ENCODE data around the gene NET1.

Gene NET1

GRCh38 chr10:5485948-5486852, 73.8 kb downstream of the NET1 start:
- DNase-seq: no peak

DNA sequence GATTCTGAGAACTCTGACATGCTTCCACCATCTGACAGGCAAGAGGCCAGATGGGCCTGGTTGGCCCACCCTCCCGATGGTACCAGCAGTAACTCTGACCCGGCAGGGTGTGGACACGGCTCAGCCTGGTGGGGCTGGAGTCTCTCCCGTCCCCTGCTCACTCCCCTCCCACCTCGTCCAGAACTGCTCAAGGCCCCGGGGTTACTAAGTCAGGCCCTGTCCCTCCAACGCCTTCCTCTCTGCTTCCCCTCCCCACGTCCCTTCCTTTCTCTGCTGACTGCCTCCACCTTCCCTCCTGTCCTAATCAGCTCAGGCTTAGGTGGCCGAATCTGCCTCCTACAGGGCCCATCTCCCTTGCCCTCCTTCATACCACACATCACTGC, 74.5 kb downstream of the NET1 start:
- no peak for DNase-seq

GRCh38 chr10:5488272-5489161, 76.2 kb downstream of the NET1 start:
- DNase-seq: no peak

GRCh38 chr10:5490032-5490431, 77.7 kb downstream of the NET1 start:
- DNase-seq: no peak

DNA sequence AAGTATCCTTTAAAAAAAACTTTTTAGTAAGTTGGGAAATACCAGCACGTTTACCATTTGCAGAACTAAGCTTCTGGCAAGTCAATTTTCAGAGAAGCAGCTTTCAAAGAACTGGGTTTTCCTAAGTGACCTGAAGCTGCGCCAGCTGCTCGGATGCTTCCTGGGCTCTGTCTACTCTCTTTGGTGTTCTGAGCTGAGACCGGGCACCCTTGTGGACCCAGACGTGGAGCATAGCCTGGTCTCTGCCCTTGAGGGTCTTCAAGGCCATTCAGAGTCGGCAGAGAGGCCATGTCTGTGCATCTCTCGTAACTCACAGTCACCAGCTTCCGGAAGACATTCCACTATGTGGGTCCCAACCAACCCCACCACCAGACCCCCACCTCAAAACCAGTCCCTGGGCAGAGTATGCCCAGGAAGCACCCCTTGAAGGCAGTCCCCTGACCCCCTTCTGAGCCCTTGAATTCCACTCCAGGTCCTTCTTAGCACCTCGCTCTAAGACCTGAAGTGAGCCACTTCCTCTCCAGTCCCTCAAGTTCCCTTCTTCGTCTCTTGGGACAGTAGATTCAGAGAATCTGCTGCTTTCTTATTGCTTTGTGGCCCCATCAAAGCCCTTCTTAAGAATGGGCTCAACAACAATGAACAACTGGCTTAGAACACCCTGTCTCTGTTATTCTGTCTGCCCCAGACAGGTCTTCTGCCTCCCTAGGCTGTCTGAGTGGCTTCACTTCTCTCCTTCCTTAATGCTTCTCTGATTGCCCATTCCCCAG, 78.5 kb downstream of the NET1 start:
- no peak for DNase-seq

DNA sequence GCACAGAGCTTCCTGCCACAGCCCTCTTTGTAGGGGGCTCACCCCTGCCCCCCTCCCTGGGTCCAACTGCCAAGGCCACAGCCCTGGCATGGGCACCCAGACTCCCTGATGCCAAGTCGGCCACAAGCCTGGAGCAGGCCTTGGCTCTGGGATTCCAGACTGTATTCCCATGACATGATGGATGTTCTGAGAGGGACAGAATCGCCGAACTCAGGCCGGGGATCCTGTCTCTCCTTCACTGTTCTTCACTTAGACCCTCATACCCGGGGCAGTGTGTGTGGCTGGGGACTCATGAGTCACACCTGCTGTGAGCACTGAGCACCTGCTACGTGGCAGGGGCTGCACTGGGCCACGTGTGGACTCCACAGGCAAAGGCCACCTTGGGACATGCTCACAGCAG, 79.1 kb downstream of the NET1 start:
- no peak for DNase-seq

- DNase-seq: no peak
These were observed 80.0 kb downstream of the NET1 start for GRCh38 chr10:5492322-5492855.

DNA sequence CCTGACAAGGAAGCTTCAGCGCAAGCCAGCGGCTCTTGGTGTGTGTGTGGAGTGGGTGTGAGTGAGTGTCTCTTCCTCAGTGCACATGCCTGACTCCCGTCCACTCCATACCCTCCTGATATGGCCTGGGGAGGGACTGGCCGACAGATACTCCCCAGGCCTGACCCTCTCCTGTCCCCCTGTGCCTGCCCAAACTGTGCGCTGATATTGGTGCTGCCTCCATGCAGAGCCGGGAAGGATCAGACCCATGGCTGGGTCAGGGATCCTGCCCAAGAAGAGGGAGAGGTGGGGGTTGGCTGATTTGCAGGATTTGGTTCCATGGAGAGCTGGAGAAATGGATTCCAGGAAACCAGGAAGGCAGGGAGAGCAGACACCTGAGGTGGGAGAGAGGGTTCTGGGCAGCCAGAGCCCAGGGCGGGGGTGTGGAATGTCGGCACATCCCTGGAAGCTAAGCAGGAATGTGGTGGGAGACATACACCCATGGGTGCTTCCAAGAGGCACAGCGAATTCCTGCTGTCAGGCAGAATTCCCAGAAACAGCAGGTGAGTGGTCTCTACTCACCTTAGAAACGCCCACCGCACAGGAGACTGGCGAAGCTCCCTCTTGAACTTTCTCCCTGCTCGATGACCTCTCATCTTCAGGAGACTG, 80.7 kb downstream of the NET1 start:
- no peak for DNase-seq

- DNase-seq: no peak
These were observed 81.3 kb downstream of the NET1 start for GRCh38 chr10:5493691-5494090.

DNA sequence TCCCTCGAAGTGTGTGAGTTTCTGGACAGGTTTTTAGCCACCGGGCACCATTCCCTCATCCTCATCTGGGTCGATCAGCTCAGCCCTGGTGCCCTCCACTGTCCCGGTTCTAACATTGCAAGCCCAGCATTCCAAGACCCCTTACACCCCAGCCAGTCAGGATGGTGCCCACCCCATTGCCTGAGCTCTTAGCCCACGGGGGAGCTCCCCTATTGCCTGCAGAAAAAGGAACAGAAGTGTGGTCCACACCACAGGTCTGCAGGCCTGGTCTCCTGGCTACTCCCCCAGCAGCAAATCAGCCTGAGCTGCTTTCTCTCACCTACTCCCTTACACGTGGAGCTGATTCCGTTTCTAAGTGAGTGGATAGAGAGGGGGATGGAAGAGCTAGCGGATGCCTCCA, 82.3 kb downstream of the NET1 start:
- no peak for DNase-seq

DNA sequence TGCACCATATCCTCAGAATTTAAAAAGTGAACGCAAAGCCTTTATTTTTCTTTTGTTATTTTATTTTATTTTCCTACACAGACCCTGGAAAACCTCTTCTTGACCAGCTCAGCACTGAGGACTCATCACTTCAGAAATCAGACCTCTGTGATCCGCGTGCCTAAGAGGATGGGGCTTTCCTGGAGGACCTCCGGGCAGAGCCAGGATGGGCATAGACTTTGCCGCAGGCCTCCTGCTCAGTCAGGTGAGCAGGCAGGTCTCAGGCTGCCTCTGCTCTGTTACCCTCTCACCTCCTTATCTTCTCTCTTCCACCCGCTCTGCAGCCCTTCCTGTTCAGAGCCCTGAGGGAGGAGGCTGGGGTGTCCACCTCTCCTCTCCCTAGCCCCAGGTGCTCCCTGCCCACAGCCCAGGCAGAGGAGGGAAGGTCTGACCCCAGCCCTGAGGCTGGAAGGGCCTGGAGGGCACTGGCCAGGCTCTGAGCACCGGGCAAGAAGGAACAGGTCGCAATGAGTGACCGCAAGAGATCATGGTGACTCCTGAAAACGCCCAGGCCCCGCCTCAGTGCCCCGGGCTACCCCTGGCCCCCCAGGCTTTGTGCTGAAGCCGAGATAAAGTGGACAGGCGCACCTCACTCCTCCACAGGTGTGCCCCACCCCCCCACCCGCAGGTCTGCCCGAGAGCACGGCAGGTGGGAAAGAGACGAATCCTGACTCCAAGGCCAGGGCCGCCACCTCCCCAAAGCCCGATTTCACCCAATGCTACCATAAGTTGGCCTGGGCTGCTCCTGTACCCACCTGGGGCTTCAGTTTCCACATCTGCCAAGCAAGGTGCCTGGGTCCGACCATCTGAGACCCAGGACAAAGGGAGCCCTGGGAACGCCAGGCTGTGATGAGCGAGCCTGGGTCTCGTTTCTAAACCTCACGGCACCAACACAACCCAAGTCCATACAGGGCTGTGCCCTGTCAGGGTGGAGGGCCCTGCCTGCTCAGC, 84.2 kb downstream of the NET1 start:
- DNase-seq: no peak

DNA sequence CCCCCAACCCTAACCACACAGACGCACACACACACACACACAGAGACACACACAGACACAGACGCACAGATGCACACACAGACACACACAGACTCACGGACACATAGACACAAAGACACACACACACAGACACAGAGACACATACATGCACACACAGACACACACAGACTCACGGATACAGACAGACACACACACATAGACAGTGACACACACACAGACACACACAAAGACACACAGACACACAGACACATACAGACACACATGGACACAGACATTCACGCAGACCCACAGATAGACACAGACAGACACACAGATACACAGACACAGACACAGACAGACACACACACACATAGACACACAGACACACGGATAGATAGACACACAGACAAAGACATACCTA, 84.9 kb downstream of the NET1 start:
- DNase-seq: no peak

- no peak for DNase-seq
These were observed 85.8 kb downstream of the NET1 start for GRCh38 chr10:5497948-5498730.

DNA sequence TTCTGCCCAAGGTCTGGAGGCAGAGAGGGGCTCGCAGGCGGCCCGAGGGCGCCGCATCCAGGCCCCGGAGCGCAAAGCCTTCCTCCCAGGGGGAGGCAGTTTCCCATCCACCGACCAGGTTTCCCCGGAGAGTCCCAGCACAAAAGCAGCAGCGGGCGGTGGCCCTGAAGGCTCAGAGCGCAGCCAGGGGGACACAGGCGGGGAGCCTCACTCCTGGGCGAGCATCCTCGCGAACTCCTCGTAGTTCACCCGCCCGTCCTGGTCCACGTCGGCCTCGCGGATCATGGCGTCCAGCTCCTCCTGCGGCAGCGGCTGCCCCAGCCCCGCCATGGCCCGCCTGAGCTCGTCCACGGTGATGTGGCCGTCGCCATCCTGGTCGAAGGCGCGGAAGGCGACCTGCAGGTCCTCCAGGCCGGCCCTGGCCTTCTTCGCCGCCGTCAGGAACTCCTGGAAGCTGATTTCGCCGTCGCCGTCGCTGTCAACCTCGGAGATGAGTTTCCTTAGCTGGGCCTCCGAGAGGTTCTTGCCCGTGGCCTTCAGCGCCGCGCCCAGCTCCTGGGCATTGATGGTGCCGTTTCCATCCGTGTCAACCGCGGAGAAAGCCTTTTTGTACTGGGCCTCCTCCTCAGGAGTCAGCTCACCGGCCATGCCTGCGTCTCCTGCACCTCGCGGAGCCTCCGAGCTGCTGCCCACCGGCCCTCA, 86.6 kb downstream of the NET1 start:
- DNase-seq: no peak

DNA sequence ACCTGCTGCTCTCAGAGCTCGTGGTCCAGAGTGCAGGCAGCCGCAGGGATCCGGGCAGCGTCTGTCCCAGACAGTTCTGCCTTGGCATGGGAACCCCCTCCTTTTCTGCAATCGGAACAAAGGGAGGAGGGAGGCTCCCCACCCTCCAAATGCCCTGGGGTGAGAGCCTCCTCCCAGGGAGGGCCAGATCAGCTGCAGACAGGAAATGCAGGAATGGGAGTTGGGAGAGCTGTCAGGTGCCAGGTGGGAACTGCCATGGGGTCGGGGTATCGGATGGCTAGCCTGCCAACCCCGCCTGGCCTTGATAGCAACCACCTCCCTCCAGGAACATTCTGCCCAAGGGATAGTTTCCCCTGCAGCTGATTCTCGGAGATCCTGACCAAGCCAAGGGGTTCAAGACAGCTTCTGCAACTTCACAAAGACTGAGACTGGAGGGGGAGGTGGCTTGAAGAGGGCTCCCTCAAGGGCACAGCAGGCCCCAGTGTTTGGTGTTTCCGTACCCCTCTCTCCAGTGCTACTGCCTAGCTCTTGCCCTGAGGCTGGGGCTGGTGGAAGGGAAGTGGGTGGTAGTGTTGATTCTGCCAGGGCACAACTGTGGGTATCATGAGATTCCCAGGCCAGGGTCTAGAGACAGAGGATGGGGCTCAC, 87.3 kb downstream of the NET1 start, which contains the start of gene CALML5:
CALML5 (minus strand) TSS at position 78 of the 648 bp plus-strand sequence. CDS start 132 bp downstream, outside the sequence.
- no peak for DNase-seq

GRCh38 chr10:5500162-5500670, 87.9 kb downstream of the NET1 start:
- no peak for DNase-seq

GRCh38 chr10:5500910-5501309, 88.6 kb downstream of the NET1 start:
- DNase-seq: no peak

DNA sequence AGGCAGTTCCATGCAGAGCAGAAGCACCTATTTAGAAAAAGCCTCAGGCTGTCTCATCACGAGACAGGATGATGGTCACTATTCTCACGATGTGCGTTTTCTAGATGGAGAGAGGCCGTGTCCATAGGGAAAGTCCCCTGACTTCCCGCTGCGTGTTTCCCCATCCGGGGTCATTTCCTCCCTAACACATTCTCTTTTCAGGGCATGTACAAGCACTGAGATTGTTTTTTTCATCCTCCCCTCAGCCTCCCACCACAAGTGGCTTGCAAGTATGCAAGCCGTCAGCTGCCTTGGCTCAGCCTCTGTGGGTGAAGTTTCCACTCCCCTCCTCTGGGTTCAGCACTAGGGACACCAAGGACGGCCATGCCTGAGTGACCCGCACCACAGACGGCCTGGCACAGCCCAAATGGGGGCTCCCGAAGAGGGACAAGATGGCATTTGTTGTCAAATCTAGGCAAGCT, 89.7 kb downstream of the NET1 start:
- no peak for DNase-seq

All from Kasumi-1 (cell line).